HG03558 (cell line): ENCODE measurements around the gene EFL1.

Experiments
- ATAC-seq: cut with Tn5 transposase; IDR thresholded peaks from one replicate; pipeline ENCODE4 v1.9.1; 2021; ENCODE audit warnings: moderate number of reproducible peaks; ENCODE audit not compliant: unreplicated experiment; ENCODE audit errors: extremely low read depth

The EFL1 gene

DNA sequence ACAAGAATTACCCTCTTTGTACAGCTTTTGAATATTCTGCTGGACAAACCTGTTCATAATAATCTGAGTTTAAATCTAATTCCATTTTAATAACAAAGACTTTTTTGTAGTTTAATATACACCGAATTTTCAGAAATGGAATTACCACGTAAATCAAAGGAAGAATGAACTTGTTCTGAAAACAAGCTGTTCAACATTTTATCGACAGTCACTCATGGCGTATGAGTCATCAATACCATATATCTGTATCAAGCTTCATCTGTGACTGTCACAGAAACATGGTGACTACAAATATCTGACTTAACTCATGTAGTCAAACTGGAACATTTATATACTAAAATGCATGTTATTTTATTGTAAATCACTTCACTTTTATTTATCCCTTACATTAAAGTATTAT, 90.0 kb downstream of the EFL1 start:
- no peak for ATAC-seq

DNA sequence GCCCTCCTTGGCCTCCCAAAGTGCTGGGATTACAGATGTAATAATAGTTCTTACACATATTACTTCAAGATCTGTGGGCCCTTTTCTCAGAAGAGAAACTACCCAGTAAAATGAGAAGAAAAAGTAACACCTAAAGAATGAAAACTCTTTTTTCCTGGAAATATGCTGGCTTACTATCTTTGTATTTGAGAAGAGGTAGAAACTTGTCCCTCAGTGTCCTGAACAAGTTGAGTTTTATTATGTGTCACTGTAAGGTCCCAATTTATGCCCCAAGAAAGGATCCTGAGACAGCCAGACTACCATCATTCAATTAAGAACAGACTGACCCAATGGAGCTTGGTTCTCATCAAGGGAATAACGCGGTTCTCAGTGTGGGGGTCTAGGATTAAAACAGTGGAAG, 93.8 kb downstream of the EFL1 start:
- ATAC-seq, result no peak

- ATAC-seq, result no peak
Measured at GRCh38 chr15:82168296-82168695, 94.2 kb downstream of the EFL1 start.

- no peak for ATAC-seq
Measured at GRCh38 chr15:82165948-82166376, 96.6 kb downstream of the EFL1 start.

DNA sequence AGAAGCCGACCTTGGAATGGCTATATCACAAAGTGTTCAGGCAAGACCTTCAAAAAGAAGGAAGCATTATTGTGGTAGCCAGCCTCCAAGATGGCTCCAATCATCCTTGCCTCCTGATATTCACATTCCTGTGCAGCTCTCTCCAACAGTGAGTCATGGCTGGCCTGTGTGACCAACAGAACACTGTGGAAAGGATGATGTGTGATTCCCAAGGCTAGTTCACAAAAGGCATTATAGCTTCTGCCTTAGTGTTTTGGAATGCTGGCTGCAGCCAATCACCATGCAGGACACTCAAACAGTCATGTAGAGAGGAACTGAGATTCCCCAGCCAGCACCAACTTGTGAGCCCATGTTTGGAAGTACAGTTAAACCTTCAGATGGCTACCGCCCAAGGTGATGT, 102.6 kb downstream of the EFL1 start:
- ATAC-seq, result no peak

- no peak for ATAC-seq
Measured at GRCh38 chr15:82158811-82159210, 103.7 kb downstream of the EFL1 start.

GRCh38 chr15:82150645-82151044, 111.9 kb downstream of the EFL1 start:
- ATAC-seq, result no peak

GRCh38 chr15:82146990-82147461, 115.5 kb downstream of the EFL1 start:
- no peak for ATAC-seq

- ATAC-seq, result no peak
Measured at GRCh38 chr15:82146576-82146975, 116.0 kb downstream of the EFL1 start.

DNA sequence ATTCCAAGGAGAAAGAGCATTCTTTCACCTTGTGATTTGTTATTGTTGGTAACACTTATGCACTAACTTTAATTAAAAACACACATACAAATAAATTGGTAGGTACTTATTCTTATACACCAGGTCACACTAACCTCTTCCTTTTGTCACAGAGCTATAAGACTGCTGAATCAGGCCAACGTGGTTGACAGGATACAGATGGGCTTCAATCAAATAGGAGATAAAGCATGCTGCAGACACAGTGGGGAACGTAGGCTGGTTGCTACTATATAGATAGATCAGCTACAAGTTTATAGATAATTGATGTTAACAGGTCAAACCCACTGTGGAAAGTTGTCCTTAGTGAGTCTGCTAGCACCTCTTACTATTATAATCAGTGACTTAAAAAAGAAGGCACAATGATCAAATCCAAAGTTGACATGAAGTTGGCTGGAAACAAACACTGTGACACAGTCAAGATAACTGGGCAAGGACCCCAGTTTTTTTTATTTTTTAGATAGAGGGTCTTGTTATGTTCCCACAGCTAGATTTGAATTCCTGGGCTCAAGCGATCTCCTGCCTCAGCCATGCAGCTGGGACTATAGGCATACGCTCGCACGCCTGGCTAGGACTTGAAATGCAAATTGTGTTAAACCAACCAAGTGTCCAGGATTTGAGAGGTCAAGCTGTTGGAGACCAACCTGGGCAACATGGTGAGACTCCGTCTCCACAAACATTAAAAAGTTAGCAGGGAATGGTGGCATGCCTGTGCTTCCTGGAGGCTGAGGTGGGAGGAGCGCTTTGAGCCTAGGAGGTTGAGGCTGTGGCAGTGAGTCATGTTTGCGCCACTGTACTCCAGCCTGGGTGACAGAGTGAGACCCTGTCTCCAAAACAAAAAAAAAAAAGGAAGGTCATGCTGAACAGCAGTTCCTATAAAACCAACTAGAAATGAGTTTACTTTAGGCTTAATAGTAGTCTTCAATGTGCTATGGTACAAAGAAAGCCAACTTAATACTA, 118.8 kb downstream of the EFL1 start:
- ATAC-seq, result no peak

- ATAC-seq, result no peak
Measured at GRCh38 chr15:82140886-82141285, 121.6 kb downstream of the EFL1 start.

DNA sequence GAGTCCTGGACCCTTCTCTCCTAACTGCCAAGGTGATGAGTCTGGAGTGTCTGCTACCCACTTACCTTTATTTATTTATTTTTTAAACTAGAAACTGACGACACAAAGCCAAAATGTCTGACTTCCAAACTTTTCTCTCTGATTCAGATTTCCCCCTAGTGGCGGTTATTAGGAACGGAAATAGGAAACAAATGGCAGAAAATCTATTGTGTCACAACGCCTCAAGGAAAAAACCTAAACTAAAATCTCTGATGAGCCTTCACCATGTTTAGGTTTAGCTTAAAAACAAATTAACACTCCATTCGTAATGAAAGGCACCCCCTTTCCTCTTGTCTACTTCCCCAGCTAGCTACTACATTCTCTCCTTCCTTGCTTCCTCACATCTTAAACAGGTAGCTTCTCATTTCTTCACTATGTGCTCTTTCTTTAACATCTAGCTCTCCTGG, 122.7 kb downstream of the EFL1 start:
- ATAC-seq, result no peak

- ATAC-seq, result no peak
Measured at GRCh38 chr15:82138306-82138705, 124.2 kb downstream of the EFL1 start.

- ATAC-seq, result no peak
Measured at GRCh38 chr15:82137261-82137660, 125.3 kb downstream of the EFL1 start.

- no peak for ATAC-seq
Measured at GRCh38 chr15:82136120-82136519, 126.4 kb downstream of the EFL1 start.

- ATAC-seq, result no peak
Measured at GRCh38 chr15:82135638-82136037, 126.9 kb downstream of the EFL1 start.

- no peak for ATAC-seq
Measured at GRCh38 chr15:82134461-82134860, 128.1 kb downstream of the EFL1 start.

- no peak for ATAC-seq
Measured at GRCh38 chr15:82133251-82133650, 129.3 kb downstream of the EFL1 start.

DNA sequence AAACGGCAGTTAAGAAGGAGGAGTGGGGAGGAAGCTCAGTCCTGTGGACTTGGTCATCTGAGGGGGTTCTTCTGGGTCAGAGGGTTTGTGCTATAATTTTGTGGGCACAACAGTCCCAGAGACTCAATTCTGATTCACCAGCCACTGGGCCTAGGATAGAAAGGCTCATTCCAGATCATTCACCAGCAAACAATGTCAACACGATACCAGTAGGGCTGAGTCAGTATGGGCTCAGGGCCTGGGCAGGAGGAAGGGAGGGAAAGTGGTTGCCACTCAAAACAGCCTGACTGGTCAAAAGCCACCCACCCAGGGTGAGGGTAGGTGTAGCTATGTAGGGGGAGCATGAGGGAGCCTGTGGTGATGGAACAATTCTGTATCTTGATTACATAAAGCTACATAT, 129.8 kb downstream of the EFL1 start:
- ATAC-seq, result no peak

DNA sequence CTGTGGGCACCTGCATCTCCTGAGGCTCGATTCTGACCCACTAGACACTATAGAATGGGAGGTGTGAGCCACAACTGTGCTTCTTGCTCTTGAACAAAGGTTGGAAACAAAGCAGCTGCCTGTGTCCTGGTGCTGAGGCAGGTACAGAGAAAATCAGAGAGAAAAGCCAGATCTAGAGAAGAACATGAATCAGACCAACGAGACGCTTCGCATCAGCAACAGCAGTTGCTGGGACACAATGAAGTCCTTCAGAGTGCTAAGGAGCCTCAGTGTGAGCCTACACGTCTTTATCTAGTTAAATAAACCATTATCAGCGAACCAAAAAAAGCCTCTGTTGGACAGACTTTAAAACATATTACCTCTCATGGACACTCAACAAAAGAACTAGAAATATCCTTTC, 130.4 kb downstream of the EFL1 start:
- no peak for ATAC-seq

- no peak for ATAC-seq
Measured at GRCh38 chr15:82130248-82130647, 132.3 kb downstream of the EFL1 start.

- no peak for ATAC-seq
Measured at GRCh38 chr15:82129761-82130160, 132.8 kb downstream of the EFL1 start.
